Mesodermal cell (in vitro differentiated cells): Measurements from ENCODE around the gene ZNFX1.
"Not testable (repeated sequence)": the region's sequence is repeated elsewhere in the genome, so short reads cannot be mapped to it uniquely, and the experiment has no call there.

Source experiments
- H3K27ac ChIP-seq: 2 replicates; pipeline ENCODE4 v1.7.0; 2013; ENCODE audit warnings: mild to moderate bottlenecking, low read depth, low read length, moderate library complexity; ENCODE audit not compliant: severe bottlenecking
- H3K36me3 ChIP-seq: 2 replicates; pipeline ENCODE4 v1.7.1; 2013; ENCODE audit warnings: mild to moderate bottlenecking, low read length, moderate library complexity; ENCODE audit not compliant: control insufficient read depth, insufficient read depth
- H3K4me1 ChIP-seq: one replicate; pipeline ENCODE4 v1.7.1; 2013; ENCODE audit warnings: mild to moderate bottlenecking, low read length; ENCODE audit not compliant: insufficient read depth, control insufficient read depth, poor library complexity, severe bottlenecking
- H3K4me3 ChIP-seq: 2 replicates; pipeline ENCODE4 v1.7.0; 2013; ENCODE audit warnings: low read length, control low read depth, mild to moderate bottlenecking; ENCODE audit not compliant: insufficient read depth, poor library complexity, severe bottlenecking; ENCODE audit errors: extremely low read depth
- H3K9me3 ChIP-seq: 2 replicates; pipeline ENCODE4 v1.7.1; 2013; ENCODE audit warnings: mild to moderate bottlenecking, low read length, moderate library complexity; ENCODE audit not compliant: control insufficient read depth
- WGBS, 2 experiments: methylation state at CpG; one replicate each; pipeline ENCODE4 v1.1.5; 2013; ENCODE audit warnings: missing lambda C conversion rate in 2 of 2; ENCODE audit not compliant: insufficient coverage in 2 of 2; 5-methylcytosine and 5-hydroxymethylcytosine counted together

Gene ZNFX1

DNA sequence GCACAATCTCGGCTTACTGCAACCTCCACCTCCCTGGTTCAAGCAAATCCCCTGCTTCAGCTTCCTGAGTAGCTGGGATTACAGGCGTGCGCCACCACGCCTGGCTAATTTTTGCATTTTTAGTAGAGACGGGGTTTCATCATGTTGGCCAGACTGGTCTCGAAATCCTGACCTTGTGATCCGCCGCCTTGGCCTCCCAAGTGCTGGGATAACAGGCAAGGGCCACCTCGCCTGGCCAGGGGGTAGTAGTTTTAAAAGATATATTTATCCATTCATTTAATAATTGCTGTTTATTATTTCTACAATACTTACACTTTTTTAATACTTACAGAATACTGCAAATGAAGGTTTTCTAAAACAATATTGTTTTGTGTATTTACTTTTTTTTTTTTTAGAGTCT, 74.1 kb downstream of the ZNFX1 start:
- H3K9me3 ChIP-seq: peaks cover 4% of the 10 kb centered on the region
- 86 to 93% methylated on average over 1 to 6 of the region's 9 CpGs for WGBS, 2 experiments
- H3K4me3 ChIP-seq: no peak overlapping the region
- no peaks in the 10 kb centered on the region for H3K36me3 ChIP-seq
- H3K27ac ChIP-seq: no peak overlapping the region
- no peaks in the 10 kb centered on the region for H3K4me1 ChIP-seq

DNA sequence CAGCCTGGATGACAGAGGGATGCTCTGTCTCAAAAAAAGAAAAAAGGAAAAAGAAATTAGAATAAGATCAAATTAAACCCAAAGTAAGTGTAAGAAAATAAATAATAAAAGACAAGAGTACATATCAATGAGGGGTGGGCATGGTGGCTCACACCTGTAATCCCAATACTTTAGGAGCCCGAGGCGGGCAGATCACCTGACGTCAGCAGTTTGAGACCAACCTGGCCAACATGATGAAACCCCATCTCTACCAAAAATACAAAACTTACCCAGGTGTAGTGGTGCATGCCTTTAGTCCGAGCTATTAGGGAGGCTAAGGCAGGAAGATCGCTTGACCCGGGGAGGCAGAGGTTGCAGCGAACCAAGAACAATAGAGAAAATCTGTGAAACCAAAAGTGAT, 74.8 kb downstream of the ZNFX1 start:
- 93% methylated on average over 6 to 7 of the region's 7 CpGs for WGBS, 2 experiments
- peaks cover 4% of the 10 kb centered on the region for H3K9me3 ChIP-seq
- no peak overlapping the region for H3K27ac ChIP-seq
- H3K36me3 ChIP-seq: no peaks in the 10 kb centered on the region
- no peak overlapping the region for H3K4me3 ChIP-seq
- H3K4me1 ChIP-seq: no peaks in the 10 kb centered on the region

DNA sequence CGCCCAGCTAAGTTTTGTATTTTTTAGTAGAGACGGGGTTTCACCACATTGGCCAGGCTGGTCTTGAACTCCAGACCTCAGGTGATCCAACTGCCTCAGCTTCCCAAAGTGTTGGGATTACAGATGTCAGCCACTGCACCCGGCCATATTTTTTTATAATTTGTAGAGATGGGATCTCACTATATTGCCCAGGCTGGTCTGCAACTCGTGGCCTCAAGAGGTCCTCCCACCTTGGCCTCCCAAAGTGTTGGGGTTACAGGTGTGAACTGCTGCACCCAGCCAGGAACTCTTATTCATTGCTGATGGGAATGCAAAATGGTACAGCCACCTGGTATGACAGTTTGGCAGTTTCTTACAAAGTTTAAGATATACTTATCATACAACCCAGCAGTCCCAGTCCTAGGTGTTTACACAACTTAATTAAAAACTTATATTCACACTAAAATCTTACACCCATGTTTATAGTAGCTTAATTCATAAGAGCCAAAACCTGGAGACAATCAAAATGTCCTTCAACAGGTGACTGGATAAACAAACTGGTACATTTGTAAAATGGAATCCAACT, 78.0 kb downstream of the ZNFX1 start:
- no peak overlapping the region for H3K27ac ChIP-seq
- peaks cover 4% of the 10 kb centered on the region for H3K9me3 ChIP-seq
- H3K4me1 ChIP-seq: no peaks in the 10 kb centered on the region
- 89 to 96% methylated on average over 2 to 3 of the region's 4 CpGs for WGBS, 2 experiments
- no peak overlapping the region for H3K4me3 ChIP-seq
- H3K36me3 ChIP-seq: no peaks in the 10 kb centered on the region

DNA sequence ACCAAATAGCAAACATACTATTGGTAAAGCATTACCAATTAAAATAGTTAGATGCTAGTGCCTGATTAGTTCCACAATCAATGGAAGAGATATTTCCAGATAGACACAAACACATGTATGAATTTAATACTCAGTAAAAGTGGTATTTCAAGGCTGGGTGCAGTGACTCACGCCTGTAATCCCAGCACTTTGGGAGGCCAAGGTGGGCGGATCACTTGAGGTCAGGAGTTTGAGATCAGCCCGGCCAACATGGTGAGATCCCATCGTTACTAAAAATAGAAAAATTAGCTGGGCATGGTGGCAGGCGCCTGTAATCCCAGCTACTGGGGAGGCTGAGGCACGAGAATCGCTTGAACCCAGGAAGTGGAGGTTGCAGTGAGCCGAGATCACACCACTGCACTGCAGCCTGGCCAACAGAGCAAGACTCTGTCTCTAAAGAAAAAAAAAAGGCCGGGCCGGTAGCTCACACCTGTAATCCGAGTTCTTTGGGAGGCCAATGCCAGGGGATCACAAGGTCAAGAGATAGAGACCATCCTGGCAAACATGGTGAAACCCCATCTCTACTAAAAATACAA, 84.8 kb downstream of the ZNFX1 start:
- H3K36me3 ChIP-seq, H3K4me3 ChIP-seq, H3K9me3 ChIP-seq, H3K27ac ChIP-seq, H3K4me1 ChIP-seq: not testable (repeated sequence)
- 79 to 86% methylated on average over 10 to 11 of the region's 11 CpGs for WGBS, 2 experiments
